ENCODE data around the gene IZUMO3. TPM values are rescaled to one million over a fixed set of nuclear protein-coding genes. Genes with fewer than 3 reads are reported as not detected.

IZUMO3 gene, protein sequence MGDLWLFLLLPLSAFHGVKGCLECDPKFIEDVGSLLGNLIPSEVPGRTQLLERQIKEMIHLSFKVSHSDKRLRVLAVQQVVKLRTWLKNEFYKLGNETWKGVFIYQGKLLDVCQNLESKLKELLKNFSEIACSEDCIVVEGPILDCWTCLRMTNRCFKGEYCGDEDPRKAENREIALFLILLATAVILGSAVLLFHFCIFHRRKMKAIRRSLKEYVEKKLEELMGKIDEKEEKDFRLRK
- total RNA-seq: not detected

- no peak for ATAC-seq (ENCODE audit: low FRiP score in 2 of 2)
- Histone ChIP-seq H3K27ac (no peak within 1 kb of the TSS), H3K27me3 (no peaks in the 10 kb centered on the region), H3K36me3 (no peaks in the 10 kb centered on the region), H3K4me1 (no peaks in the 10 kb centered on the region), H3K9me3 (no peaks in the 10 kb centered on the region), H3K4me3 (no peak within 1 kb of the TSS)
- 94 to 96% methylated on average over 3 of the region's 3 CpGs for WGBS, 2 donors
- TF ChIP-seq CTCF (IDR thresholded peaks at IDR 0.05) (no peak), EP300 (IDR thresholded peaks at IDR 0.05) (no peak), POLR2AphosphoS5 (IDR thresholded peaks at IDR 0.05) (no peak), POLR2A (IDR thresholded peaks at IDR 0.05) (no peak)
- DNase-seq: no peak
Observed at GRCh38 chr9:24545847-24546522, at the start of gene IZUMO3. Gene IZUMO3, minus strand, starts transcription at chr9:24545897. Its CDS starts 248 bp downstream, at chr9:24545649.

DNA sequence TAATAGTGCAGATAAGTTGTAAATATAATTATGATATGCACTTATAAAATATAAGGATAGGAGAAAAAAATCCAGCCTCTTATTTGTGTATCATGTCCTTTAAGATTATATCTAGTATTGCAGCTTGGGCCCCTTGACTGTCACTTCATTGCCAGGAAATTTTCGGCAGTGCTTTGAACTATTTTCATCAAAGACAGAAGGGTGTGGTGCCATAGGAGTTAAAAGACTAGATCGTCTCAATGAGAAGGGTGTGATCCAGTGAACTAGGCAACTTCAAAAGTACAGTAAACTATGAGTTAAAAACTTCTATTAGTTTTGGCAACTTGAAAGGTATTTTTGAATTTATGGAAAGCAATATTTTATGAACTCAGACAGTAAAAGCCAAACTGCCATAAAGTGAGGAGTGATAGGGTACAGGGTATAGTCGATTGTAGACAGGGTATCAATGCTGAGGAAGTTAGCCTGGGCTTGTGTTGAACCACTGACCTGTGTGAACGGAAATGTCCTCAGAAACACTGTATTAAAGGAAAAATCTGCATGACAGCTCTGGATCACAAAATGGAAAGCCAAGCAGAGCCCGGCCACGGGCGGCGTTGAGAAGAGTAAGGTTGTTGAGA, 48.6 kb upstream of the IZUMO3 start:
- Histone ChIP-seq H3K4me3 (no peak overlapping the region), H3K9me3 (no peaks in the 10 kb centered on the region), H3K36me3 (no peaks in the 10 kb centered on the region), H3K27me3 (no peaks in the 10 kb centered on the region), H3K4me1 (no peaks in the 10 kb centered on the region), H3K27ac (no peak overlapping the region)
- no peak for ATAC-seq (ENCODE audit: low FRiP score in 2 of 2)
- TF ChIP-seq CTCF (IDR thresholded peaks at IDR 0.05) (no peak), POLR2AphosphoS5 (IDR thresholded peaks at IDR 0.05) (no peak), POLR2A (IDR thresholded peaks at IDR 0.05) (no peak), EP300 (IDR thresholded peaks at IDR 0.05) (no peak)
- 76 to 78% methylated on average over 8 of the region's 8 CpGs for WGBS, 2 donors
- DNase-seq: peak in 1 of 2 donors; percentile 39

GRCh38 chr9:24590432-24590831, 44.7 kb upstream of the IZUMO3 start:
- H3K27me3 ChIP-seq: no peaks in the 10 kb centered on the region
- H3K4me3 ChIP-seq: no peak overlapping the region
- DNase-seq: no peak
- WGBS, 2 donors: 51 to 56% methylated on average over 1 of the region's 1 CpG
- no peak overlapping the region for H3K27ac ChIP-seq
- no peaks in the 10 kb centered on the region for H3K36me3 ChIP-seq
- peaks cover 0 to 5% (median 0%) of the 10 kb centered on the region in 4 donors for H3K9me3 ChIP-seq
- H3K4me1 ChIP-seq: no peaks in the 10 kb centered on the region
- TF ChIP-seq POLR2A (IDR thresholded peaks at IDR 0.05) (no peak), EP300 (IDR thresholded peaks at IDR 0.05) (no peak), POLR2AphosphoS5 (IDR thresholded peaks at IDR 0.05) (no peak), CTCF (IDR thresholded peaks at IDR 0.05) (no peak)
- no peak for ATAC-seq (ENCODE audit: low FRiP score in 2 of 2)

DNA sequence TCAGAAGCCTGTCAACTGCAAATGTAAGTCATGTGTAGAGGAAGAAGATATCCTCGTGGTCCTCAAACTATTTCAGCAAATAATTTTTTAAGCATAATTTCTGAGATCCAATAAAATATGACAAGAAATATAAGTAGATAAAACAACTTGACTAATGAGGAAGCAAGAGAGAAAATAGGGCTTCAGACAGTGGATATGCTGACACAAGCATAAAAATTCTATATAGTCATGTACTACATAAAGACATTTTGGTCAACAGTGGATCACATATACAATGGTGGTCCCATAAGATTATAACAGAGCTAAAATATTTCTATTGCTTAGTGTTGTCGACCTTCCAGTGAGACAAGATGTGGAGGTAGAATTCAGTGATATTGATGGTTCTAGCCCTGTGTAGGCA, 42.2 kb upstream of the IZUMO3 start:
- TF ChIP-seq EP300 (IDR thresholded peaks at IDR 0.05): no peak
- TF ChIP-seq POLR2A (IDR thresholded peaks at IDR 0.05): no peak
- no peak for TF ChIP-seq CTCF (IDR thresholded peaks at IDR 0.05)
- TF ChIP-seq POLR2AphosphoS5 (IDR thresholded peaks at IDR 0.05): no peak
- Histone ChIP-seq H3K27ac (no peak overlapping the region), H3K27me3 (no peaks in the 10 kb centered on the region), H3K9me3 (peaks cover 0 to 5% (median 0%) of the 10 kb centered on the region in 4 donors), H3K36me3 (no peaks in the 10 kb centered on the region), H3K4me1 (no peaks in the 10 kb centered on the region), H3K4me3 (no peak overlapping the region)
- 65 to 72% methylated on average over 2 of the region's 2 CpGs for WGBS, 2 donors
- no peak for ATAC-seq (ENCODE audit: low FRiP score in 2 of 2)
- DNase-seq: no peak
